ENCODE results near the gene PTPA.

PTPA gene

DNA sequence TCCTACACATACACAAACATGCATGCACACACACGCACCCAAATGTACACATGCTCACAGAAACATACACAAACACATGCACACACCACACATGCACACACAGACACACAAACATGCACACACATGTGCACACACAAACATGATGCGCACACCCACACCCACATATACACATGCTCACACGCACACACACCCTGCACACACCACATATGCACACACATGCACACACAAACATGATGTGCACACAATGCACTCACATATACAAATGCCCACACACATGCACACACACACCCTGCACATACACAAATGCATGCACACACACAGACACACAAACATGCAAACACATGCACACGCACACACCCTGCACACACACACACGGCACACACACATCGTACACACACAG lies 74.2 kb downstream of the PTPA start (continued):
- TF ChIP-seq, protein P1, sequence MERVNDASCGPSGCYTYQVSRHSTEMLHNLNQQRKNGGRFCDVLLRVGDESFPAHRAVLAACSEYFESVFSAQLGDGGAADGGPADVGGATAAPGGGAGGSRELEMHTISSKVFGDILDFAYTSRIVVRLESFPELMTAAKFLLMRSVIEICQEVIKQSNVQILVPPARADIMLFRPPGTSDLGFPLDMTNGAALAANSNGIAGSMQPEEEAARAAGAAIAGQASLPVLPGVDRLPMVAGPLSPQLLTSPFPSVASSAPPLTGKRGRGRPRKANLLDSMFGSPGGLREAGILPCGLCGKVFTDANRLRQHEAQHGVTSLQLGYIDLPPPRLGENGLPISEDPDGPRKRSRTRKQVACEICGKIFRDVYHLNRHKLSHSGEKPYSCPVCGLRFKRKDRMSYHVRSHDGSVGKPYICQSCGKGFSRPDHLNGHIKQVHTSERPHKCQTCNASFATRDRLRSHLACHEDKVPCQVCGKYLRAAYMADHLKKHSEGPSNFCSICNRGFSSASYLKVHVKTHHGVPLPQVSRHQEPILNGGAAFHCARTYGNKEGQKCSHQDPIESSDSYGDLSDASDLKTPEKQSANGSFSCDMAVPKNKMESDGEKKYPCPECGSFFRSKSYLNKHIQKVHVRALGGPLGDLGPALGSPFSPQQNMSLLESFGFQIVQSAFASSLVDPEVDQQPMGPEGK (tag by site-specific recombination; IDR thresholded peaks at IDR 0.05) = no peak
- no peak for TF ChIP-seq ZNF404 (tag by site-specific recombination; IDR thresholded peaks at IDR 0.05)
- TF ChIP-seq, protein P2, sequence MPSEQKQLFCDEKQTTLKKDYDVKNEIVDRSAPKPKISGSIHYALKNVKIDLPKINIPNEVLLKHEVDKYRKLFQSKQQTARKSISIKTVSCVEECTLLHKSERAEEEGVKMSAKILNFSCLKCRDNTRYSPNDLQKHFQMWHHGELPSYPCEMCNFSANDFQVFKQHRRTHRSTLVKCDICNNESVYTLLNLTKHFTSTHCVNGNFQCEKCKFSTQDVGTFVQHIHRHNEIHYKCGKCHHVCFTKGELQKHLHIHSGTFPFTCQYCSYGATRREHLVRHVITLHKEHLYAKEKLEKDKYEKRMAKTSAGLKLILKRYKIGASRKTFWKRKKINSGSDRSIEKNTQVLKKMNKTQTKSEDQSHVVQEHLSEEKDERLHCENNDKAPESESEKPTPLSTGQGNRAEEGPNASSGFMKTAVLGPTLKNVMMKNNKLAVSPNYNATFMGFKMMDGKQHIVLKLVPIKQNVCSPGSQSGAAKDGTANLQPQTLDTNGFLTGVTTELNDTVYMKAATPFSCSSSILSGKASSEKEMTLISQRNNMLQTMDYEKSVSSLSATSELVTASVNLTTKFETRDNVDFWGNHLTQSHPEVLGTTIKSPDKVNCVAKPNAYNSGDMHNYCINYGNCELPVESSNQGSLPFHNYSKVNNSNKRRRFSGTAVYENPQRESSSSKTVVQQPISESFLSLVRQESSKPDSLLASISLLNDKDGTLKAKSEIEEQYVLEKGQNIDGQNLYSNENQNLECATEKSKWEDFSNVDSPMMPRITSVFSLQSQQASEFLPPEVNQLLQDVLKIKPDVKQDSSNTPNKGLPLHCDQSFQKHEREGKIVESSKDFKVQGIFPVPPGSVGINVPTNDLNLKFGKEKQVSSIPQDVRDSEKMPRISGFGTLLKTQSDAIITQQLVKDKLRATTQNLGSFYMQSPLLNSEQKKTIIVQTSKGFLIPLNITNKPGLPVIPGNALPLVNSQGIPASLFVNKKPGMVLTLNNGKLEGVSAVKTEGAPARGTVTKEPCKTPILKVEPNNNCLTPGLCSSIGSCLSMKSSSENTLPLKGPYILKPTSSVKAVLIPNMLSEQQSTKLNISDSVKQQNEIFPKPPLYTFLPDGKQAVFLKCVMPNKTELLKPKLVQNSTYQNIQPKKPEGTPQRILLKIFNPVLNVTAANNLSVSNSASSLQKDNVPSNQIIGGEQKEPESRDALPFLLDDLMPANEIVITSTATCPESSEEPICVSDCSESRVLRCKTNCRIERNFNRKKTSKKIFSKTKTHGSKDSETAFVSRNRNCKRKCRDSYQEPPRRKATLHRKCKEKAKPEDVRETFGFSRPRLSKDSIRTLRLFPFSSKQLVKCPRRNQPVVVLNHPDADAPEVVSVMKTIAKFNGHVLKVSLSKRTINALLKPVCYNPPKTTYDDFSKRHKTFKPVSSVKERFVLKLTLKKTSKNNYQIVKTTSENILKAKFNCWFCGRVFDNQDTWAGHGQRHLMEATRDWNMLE (tag by site-specific recombination; conservative IDR thresholded peaks at IDR 0.05; ENCODE audit: low read depth) = no peak
- no peak for TF ChIP-seq ZNF433 (tag by site-specific recombination; IDR thresholded peaks at IDR 0.05; ENCODE audit: low read depth)
- peak; percentile 40; the same call in 1 of the 2 replicates for TF ChIP-seq ZBTB48 (tag by site-specific recombination; IDR thresholded peaks at IDR 0.05)
- TF ChIP-seq, protein P3, sequence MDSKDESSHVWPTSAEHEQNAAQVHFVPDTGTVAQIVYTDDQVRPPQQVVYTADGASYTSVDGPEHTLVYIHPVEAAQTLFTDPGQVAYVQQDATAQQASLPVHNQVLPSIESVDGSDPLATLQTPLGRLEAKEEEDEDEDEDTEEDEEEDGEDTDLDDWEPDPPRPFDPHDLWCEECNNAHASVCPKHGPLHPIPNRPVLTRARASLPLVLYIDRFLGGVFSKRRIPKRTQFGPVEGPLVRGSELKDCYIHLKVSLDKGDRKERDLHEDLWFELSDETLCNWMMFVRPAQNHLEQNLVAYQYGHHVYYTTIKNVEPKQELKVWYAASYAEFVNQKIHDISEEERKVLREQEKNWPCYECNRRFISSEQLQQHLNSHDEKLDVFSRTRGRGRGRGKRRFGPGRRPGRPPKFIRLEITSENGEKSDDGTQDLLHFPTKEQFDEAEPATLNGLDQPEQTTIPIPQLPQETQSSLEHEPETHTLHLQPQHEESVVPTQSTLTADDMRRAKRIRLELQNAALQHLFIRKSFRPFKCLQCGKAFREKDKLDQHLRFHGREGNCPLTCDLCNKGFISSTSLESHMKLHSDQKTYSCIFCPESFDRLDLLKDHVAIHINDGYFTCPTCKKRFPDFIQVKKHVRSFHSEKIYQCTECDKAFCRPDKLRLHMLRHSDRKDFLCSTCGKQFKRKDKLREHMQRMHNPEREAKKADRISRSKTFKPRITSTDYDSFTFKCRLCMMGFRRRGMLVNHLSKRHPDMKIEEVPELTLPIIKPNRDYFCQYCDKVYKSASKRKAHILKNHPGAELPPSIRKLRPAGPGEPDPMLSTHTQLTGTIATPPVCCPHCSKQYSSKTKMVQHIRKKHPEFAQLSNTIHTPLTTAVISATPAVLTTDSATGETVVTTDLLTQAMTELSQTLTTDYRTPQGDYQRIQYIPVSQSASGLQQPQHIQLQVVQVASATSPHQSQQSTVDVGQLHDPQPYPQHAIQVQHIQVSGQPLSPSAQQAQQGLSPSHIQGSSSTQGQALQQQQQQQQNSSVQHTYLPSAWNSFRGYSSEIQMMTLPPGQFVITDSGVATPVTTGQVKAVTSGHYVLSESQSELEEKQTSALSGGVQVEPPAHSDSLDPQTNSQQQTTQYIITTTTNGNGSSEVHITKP (tag by site-specific recombination; IDR thresholded peaks at IDR 0.05) = no peak
- TF ChIP-seq ZNF248 (tag by site-specific recombination; IDR thresholded peaks at IDR 0.05) = no peak
- TF ChIP-seq RBAK (tag by site-specific recombination; IDR thresholded peaks at IDR 0.05) = no peak
- TF ChIP-seq, protein P4, sequence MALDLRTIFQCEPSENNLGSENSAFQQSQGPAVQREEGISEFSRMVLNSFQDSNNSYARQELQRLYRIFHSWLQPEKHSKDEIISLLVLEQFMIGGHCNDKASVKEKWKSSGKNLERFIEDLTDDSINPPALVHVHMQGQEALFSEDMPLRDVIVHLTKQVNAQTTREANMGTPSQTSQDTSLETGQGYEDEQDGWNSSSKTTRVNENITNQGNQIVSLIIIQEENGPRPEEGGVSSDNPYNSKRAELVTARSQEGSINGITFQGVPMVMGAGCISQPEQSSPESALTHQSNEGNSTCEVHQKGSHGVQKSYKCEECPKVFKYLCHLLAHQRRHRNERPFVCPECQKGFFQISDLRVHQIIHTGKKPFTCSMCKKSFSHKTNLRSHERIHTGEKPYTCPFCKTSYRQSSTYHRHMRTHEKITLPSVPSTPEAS (tag by site-specific recombination; IDR thresholded peaks at IDR 0.05) = peak; percentile 99
- no peak for TF ChIP-seq ZNF585B (tag by site-specific recombination; IDR thresholded peaks at IDR 0.05)
- 0 out of 2 replicates have a peak, but pooled peaks have one; percentile 46 for TF ChIP-seq ZNF658 (tag by site-specific recombination; IDR thresholded peaks at IDR 0.05)
- no peak for TF ChIP-seq ZNF561 (tag by site-specific recombination; IDR thresholded peaks at IDR 0.05; ENCODE audit: borderline replicate concordance)
- TF ChIP-seq, protein P5, sequence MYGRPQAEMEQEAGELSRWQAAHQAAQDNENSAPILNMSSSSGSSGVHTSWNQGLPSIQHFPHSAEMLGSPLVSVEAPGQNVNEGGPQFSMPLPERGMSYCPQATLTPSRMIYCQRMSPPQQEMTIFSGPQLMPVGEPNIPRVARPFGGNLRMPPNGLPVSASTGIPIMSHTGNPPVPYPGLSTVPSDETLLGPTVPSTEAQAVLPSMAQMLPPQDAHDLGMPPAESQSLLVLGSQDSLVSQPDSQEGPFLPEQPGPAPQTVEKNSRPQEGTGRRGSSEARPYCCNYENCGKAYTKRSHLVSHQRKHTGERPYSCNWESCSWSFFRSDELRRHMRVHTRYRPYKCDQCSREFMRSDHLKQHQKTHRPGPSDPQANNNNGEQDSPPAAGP (tag by site-specific recombination; IDR thresholded peaks at IDR 0.05) = no peak
- TF ChIP-seq, protein P6, sequence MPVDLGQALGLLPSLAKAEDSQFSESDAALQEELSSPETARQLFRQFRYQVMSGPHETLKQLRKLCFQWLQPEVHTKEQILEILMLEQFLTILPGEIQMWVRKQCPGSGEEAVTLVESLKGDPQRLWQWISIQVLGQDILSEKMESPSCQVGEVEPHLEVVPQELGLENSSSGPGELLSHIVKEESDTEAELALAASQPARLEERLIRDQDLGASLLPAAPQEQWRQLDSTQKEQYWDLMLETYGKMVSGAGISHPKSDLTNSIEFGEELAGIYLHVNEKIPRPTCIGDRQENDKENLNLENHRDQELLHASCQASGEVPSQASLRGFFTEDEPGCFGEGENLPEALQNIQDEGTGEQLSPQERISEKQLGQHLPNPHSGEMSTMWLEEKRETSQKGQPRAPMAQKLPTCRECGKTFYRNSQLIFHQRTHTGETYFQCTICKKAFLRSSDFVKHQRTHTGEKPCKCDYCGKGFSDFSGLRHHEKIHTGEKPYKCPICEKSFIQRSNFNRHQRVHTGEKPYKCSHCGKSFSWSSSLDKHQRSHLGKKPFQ (tag by site-specific recombination; IDR thresholded peaks at IDR 0.05) = peak; percentile 64
- TF ChIP-seq, protein P7, sequence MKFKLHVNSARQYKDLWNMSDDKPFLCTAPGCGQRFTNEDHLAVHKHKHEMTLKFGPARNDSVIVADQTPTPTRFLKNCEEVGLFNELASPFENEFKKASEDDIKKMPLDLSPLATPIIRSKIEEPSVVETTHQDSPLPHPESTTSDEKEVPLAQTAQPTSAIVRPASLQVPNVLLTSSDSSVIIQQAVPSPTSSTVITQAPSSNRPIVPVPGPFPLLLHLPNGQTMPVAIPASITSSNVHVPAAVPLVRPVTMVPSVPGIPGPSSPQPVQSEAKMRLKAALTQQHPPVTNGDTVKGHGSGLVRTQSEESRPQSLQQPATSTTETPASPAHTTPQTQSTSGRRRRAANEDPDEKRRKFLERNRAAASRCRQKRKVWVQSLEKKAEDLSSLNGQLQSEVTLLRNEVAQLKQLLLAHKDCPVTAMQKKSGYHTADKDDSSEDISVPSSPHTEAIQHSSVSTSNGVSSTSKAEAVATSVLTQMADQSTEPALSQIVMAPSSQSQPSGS (tag by site-specific recombination; IDR thresholded peaks at IDR 0.05; ENCODE audit: low read depth) = no peak
- TF ChIP-seq, protein P8, sequence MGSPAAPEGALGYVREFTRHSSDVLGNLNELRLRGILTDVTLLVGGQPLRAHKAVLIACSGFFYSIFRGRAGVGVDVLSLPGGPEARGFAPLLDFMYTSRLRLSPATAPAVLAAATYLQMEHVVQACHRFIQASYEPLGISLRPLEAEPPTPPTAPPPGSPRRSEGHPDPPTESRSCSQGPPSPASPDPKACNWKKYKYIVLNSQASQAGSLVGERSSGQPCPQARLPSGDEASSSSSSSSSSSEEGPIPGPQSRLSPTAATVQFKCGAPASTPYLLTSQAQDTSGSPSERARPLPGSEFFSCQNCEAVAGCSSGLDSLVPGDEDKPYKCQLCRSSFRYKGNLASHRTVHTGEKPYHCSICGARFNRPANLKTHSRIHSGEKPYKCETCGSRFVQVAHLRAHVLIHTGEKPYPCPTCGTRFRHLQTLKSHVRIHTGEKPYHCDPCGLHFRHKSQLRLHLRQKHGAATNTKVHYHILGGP (tag by site-specific recombination; IDR thresholded peaks at IDR 0.05) = 0 out of 2 replicates have a peak, but pooled peaks have one; percentile 6
- no peak for TF ChIP-seq ZNF202 (tag by site-specific recombination; IDR thresholded peaks at IDR 0.05; ENCODE audit: borderline replicate concordance)
- TF ChIP-seq SALL2 (tag by site-specific recombination; IDR thresholded peaks at IDR 0.05; ENCODE audit: borderline replicate concordance) = no peak
- no peak for TF ChIP-seq ZNF2 (tag by site-specific recombination; IDR thresholded peaks at IDR 0.05)
- TF ChIP-seq SCRT2 (tag by site-specific recombination; IDR thresholded peaks at IDR 0.05) = no peak
- no peak for TF ChIP-seq KLF10 (tag by site-specific recombination; IDR thresholded peaks at IDR 0.05)
- TF ChIP-seq MYNN (tag by site-specific recombination; IDR thresholded peaks at IDR 0.05; ENCODE audit: borderline replicate concordance) = no peak

Measured in HEK293 (cell line).